Liver (tissue), 9 donors: ENCODE data around the gene ZC3H18. TPM values are rescaled to one million over a fixed set of nuclear protein-coding genes. Genes with fewer than 3 reads are reported as not detected.

Experiments
- DNase-seq: peaks from one replicate; pipeline ENCODE4 v3.0.0-alpha.2; 2017; ENCODE audit warnings: low spot score
- H3K27ac ChIP-seq, 2 donors: one replicate each; pipeline ENCODE4 v1.7.0; 2013; ENCODE audit warnings: inconsistent platforms in 2 of 2, low read length in 2 of 2, control low read depth in 1 of 2, low read depth in 1 of 2, mild to moderate bottlenecking in 1 of 2
- H3K27me3 ChIP-seq, 4 donors: one replicate each; pipeline versions ENCODE4 v1.6.1 to v1.7.0; 2013; ENCODE audit warnings: low read length in 3 of 4, inconsistent platforms in 1 of 4, mild to moderate bottlenecking in 1 of 4, moderate library complexity in 1 of 4; ENCODE audit not compliant: control insufficient read depth in 4 of 4, insufficient read depth in 4 of 4
- H3K36me3 ChIP-seq, 4 donors: one replicate each; pipeline versions ENCODE4 v1.6.1 to v1.7.0; 2013; ENCODE audit warnings: low read length in 3 of 4, mild to moderate bottlenecking in 3 of 4, low read depth in 1 of 4, moderate library complexity in 1 of 4; ENCODE audit not compliant: control insufficient read depth in 4 of 4, insufficient read depth in 3 of 4
- H3K4me1 ChIP-seq, 4 donors: one replicate each; pipeline versions ENCODE4 v1.6.1 to v1.7.0; 2013; ENCODE audit warnings: low read length in 3 of 4, mild to moderate bottlenecking in 3 of 4, moderate library complexity in 1 of 4; ENCODE audit not compliant: control insufficient read depth in 4 of 4, insufficient read depth in 4 of 4
- H3K4me3 ChIP-seq, 3 donors: one replicate each; pipeline versions ENCODE4 v1.6.1 to v1.7.0; 2013; ENCODE audit warnings: low read length in 3 of 3, control low read depth in 1 of 3, low read depth in 1 of 3, mild to moderate bottlenecking in 1 of 3
- H3K9ac ChIP-seq, 2 donors: one replicate each; pipeline ENCODE4 v1.7.0; 2013; ENCODE audit warnings: low read length in 2 of 2, mild to moderate bottlenecking in 2 of 2, moderate library complexity in 2 of 2, control low read depth in 1 of 2, low read depth in 1 of 2
- H3K9me3 ChIP-seq, 4 donors: one replicate each; pipeline versions ENCODE4 v1.6.1 to v1.7.0; 2013; ENCODE audit warnings: low read length in 3 of 4; ENCODE audit not compliant: control insufficient read depth in 4 of 4
- EGR1 ChIP-seq, 2 donors: IDR thresholded peaks; 2 replicates each; pipeline ENCODE4 v1.6.1; 2016 to 2018; ENCODE audit warnings: antibody characterized with exemption in 2 of 2, low read depth in 2 of 2
- FOXA1 ChIP-seq: IDR thresholded peaks from 2 replicates; pipeline ENCODE4 v1.6.1; 2016; ENCODE audit warnings: antibody characterized with exemption
- FOXA2 ChIP-seq: IDR thresholded peaks from 2 replicates; pipeline ENCODE4 v1.6.1; 2016; ENCODE audit warnings: antibody characterized with exemption
- GABPA ChIP-seq, 2 donors: IDR thresholded peaks in 1 of 2; conservative IDR thresholded peaks in 1 of 2; 2 replicates each; pipeline ENCODE4 v1.6.1; 2016; ENCODE audit warnings: antibody characterized with exemption in 2 of 2, mild to moderate bottlenecking in 1 of 2, moderate library complexity in 1 of 2
- HNF4A ChIP-seq, 2 donors: conservative IDR thresholded peaks; 2 replicates each; pipeline ENCODE4 v1.6.1; 2016; ENCODE audit warnings: antibody characterized with exemption in 2 of 2, mild to moderate bottlenecking in 2 of 2
- HNF4G ChIP-seq: IDR thresholded peaks from 2 replicates; pipeline ENCODE4 v1.6.1; 2016; ENCODE audit warnings: antibody characterized with exemption
- JUND ChIP-seq, 2 donors: IDR thresholded peaks; 2 replicates each; pipeline ENCODE4 v1.6.1; 2016; ENCODE audit warnings: antibody characterized with exemption in 2 of 2
- NR2F2 ChIP-seq: IDR thresholded peaks from 2 replicates; pipeline ENCODE4 v1.6.1; 2016; ENCODE audit warnings: antibody characterized with exemption
- RAD21 ChIP-seq, 2 donors: IDR thresholded peaks; 2 replicates each; pipeline ENCODE4 v1.6.1; 2016; ENCODE audit warnings: antibody characterized with exemption in 2 of 2, mild to moderate bottlenecking in 2 of 2
- RXRA ChIP-seq, 2 donors: IDR thresholded peaks; 2 replicates each; pipeline ENCODE4 v1.6.1; 2017 to 2018; ENCODE audit warnings: antibody characterized with exemption in 2 of 2, mild to moderate bottlenecking in 1 of 2
- SP1 ChIP-seq: IDR thresholded peaks from 2 replicates; pipeline ENCODE4 v1.6.1; 2018; ENCODE audit warnings: antibody characterized with exemption, mild to moderate bottlenecking
- TAF1 ChIP-seq: conservative IDR thresholded peaks from 2 replicates; pipeline ENCODE4 v1.6.1; 2016; ENCODE audit warnings: antibody characterized with exemption, mild to moderate bottlenecking
- YY1 ChIP-seq: IDR thresholded peaks from 2 replicates; pipeline ENCODE4 v1.6.1; 2016; ENCODE audit warnings: antibody characterized with exemption, mild to moderate bottlenecking
- WGBS: extraction: QIAGEN DNeasy Blood & Tissue Kit; methylation state at CpG from one replicate; pipeline ENCODE4 v1.1.7; 2013; 5-methylcytosine and 5-hydroxymethylcytosine counted together
- polyA plus RNA-seq, 2 donors: library from polyadenylated mRNA; stranded (reverse) in 1 of 2; unstranded in 1 of 2; fragments of 200-250 nt in 1 of 2; fragments of >200 nt in 1 of 2; fragmentation: Nextera tagmentation in 1 of 2; extraction: Ambion mirVana in 1 of 2; gene quantifications; one replicate each; pipeline versions ENCODE4 v1.2.1 to v1.2.3, GENCODE V29; 2013 to 2015
- total RNA-seq, 2 donors: library from RNA; depleted of rRNA; stranded (reverse); fragments of >200 nt; gene quantifications; one replicate each; pipeline ENCODE4 v1.2.3, GENCODE V29; 2014
- TF ChIP-seq, protein P1 (sequence below): fragments of 150-350 bp; IDR thresholded peaks from 2 replicates; pipeline ENCODE4 v1.5.1; 2017; ENCODE audit warnings: improper control_type of control experiment, low read depth, low read length; ENCODE audit not compliant: missing input control
- TF ChIP-seq, protein P2 (sequence below): IDR thresholded peaks from 2 replicates; pipeline ENCODE4 v1.6.1; 2016; ENCODE audit warnings: antibody characterized with exemption
- TF ChIP-seq, protein P3 (sequence below): IDR thresholded peaks from 2 replicates; pipeline ENCODE4 v1.6.1; 2016; ENCODE audit warnings: antibody characterized with exemption
- TF ChIP-seq, protein P4 (sequence below): IDR thresholded peaks from 2 replicates; pipeline ENCODE4 v1.6.1; 2016; ENCODE audit warnings: antibody characterized with exemption
- TF ChIP-seq, protein P5 (sequence below): IDR thresholded peaks from 2 replicates; pipeline ENCODE4 v1.6.1; 2016; ENCODE audit warnings: antibody characterized with exemption, mild to moderate bottlenecking
- donor health status: healthy.
- donor health status: healthy.
- donor health status: healthy.
- donor health status: healthy.
- donor health status: healthy.

Gene ZC3H18
- total and polyA plus RNA-seq, 4 donors: 10.2 to 10.9 (median 10.5) TPM

DNA sequence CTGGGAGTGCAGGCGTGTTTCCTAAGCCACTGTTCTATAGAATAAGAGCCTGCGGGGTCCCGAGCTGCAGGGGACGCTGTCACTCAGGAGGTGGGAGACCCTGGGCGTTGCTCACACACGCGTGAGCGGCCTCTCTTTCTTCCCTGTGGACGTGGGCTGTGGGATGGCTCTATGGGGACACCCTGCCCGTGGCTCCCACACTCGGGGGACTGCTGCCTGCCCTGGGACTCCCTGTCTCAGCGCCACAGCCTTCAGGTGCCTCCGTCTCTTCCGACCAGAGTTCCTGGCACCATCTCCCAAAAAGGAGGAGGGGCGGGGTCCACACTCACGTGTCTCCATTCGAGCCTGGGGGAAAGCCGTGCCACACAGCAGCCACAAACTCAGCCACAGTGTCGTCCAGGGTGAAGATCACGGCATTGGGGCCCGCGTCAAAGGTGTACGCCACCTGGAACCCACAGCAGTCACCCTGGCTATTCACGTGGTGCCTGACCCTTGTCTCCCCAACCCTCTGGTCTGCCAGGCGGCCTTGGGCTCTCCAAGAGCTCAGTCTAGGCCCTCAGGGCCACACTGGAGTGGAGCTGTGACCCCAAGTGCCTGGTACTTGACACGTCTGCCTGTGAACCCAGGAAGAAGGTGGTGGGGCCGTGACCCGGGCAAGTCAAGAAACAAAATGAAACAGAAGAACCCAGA lies 84.3 kb downstream of the ZC3H18 start:
- no peak overlapping the region for H3K4me3 ChIP-seq
- no peaks in the 10 kb centered on the region for H3K27me3 ChIP-seq
- H3K9ac ChIP-seq: no peak overlapping the region
- peaks cover 9 to 40% (median 22%) of the 10 kb centered on the region in 4 donors for H3K36me3 ChIP-seq
- DNase-seq: no peak
- 90% methylated on average over 28 of the region's 28 CpGs for WGBS
- peaks cover 0 to 6% (median 0%) of the 10 kb centered on the region in 4 donors for H3K4me1 ChIP-seq
- H3K27ac ChIP-seq: no peak overlapping the region
- TF ChIP-seq EGR1 (IDR thresholded peaks at IDR 0.05; ENCODE audit: low read depth in 2 of 2): no peak
- no peak for TF ChIP-seq HNF4G
- TF ChIP-seq GABPA (IDR thresholded peaks at IDR 0.05 in 1 of 2, conservative IDR thresholded peaks at IDR 0.05 in 1 of 2): no peak
- no peak for TF ChIP-seq HNF4A (conservative IDR thresholded peaks at IDR 0.05)
- TF ChIP-seq, protein P1, sequence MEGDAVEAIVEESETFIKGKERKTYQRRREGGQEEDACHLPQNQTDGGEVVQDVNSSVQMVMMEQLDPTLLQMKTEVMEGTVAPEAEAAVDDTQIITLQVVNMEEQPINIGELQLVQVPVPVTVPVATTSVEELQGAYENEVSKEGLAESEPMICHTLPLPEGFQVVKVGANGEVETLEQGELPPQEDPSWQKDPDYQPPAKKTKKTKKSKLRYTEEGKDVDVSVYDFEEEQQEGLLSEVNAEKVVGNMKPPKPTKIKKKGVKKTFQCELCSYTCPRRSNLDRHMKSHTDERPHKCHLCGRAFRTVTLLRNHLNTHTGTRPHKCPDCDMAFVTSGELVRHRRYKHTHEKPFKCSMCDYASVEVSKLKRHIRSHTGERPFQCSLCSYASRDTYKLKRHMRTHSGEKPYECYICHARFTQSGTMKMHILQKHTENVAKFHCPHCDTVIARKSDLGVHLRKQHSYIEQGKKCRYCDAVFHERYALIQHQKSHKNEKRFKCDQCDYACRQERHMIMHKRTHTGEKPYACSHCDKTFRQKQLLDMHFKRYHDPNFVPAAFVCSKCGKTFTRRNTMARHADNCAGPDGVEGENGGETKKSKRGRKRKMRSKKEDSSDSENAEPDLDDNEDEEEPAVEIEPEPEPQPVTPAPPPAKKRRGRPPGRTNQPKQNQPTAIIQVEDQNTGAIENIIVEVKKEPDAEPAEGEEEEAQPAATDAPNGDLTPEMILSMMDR: no peak
- TF ChIP-seq NR2F2: no peak
- TF ChIP-seq TAF1: no peak
- TF ChIP-seq, protein P2, sequence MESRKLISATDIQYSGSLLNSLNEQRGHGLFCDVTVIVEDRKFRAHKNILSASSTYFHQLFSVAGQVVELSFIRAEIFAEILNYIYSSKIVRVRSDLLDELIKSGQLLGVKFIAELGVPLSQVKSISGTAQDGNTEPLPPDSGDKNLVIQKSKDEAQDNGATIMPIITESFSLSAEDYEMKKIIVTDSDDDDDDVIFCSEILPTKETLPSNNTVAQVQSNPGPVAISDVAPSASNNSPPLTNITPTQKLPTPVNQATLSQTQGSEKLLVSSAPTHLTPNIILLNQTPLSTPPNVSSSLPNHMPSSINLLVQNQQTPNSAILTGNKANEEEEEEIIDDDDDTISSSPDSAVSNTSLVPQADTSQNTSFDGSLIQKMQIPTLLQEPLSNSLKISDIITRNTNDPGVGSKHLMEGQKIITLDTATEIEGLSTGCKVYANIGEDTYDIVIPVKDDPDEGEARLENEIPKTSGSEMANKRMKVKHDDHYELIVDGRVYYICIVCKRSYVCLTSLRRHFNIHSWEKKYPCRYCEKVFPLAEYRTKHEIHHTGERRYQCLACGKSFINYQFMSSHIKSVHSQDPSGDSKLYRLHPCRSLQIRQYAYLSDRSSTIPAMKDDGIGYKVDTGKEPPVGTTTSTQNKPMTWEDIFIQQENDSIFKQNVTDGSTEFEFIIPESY: no peak
- no peak for TF ChIP-seq RAD21 (IDR thresholded peaks at IDR 0.05)
- TF ChIP-seq RXRA (IDR thresholded peaks at IDR 0.05): no peak
- TF ChIP-seq FOXA2: no peak
- TF ChIP-seq FOXA1: no peak
- TF ChIP-seq JUND (IDR thresholded peaks at IDR 0.05): no peak
- no peak for TF ChIP-seq YY1
- TF ChIP-seq SP1: no peak
- TF ChIP-seq, protein P3, sequence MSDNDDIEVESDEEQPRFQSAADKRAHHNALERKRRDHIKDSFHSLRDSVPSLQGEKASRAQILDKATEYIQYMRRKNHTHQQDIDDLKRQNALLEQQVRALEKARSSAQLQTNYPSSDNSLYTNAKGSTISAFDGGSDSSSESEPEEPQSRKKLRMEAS: no peak
- TF ChIP-seq, protein P4, sequence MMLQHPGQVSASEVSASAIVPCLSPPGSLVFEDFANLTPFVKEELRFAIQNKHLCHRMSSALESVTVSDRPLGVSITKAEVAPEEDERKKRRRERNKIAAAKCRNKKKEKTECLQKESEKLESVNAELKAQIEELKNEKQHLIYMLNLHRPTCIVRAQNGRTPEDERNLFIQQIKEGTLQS: no peak
- no peaks in the 10 kb centered on the region for H3K9me3 ChIP-seq

DNA sequence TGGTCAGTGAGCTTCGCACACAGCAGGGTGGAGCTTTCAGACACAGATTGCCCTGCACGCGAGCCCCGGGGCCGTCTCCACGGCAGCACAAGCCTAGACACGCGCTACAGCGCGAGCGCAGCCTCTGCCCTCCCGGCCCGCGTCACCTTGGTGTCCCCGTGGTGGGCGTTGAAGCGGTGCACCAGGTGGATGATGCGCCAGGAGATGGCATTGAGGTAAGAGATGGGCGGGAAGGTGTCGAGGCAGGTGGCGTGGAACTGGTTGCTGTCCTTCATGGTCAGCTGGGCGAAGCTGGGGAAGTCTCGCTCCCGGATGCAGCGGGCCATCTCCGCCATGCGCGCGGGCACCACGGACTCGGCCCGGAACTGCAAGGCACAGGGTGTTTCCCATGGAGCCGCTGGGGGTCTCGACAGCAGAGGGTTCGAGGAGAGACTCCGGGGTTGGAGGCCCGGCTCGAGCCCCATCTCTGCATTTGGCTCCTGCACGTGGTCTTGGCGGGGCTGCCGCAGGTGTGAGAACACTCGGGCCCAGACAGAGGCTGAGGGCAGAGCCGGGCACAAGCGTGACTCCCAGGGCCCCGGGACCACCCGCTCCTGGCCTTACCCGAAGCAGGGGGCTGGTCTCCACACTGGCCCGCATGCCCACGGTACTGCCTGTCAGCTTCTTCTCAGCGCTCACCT lies 85.0 kb downstream of the ZC3H18 start:
- DNase-seq: no peak
- Histone ChIP-seq H3K27ac (no peak overlapping the region), H3K36me3 (peaks cover 9 to 40% (median 22%) of the 10 kb centered on the region in 4 donors), H3K27me3 (no peaks in the 10 kb centered on the region), H3K4me3 (no peak overlapping the region), H3K4me1 (peaks cover 0 to 2% (median 0%) of the 10 kb centered on the region in 4 donors), H3K9me3 (no peaks in the 10 kb centered on the region), H3K9ac (no peak overlapping the region)
- 97% methylated on average over 50 of the region's 50 CpGs for WGBS
- TF ChIP-seq, protein P3: no peak
- no peak for TF ChIP-seq RAD21 (IDR thresholded peaks at IDR 0.05)
- no peak for TF ChIP-seq NR2F2
- no peak for TF ChIP-seq HNF4G
- TF ChIP-seq, protein P5, sequence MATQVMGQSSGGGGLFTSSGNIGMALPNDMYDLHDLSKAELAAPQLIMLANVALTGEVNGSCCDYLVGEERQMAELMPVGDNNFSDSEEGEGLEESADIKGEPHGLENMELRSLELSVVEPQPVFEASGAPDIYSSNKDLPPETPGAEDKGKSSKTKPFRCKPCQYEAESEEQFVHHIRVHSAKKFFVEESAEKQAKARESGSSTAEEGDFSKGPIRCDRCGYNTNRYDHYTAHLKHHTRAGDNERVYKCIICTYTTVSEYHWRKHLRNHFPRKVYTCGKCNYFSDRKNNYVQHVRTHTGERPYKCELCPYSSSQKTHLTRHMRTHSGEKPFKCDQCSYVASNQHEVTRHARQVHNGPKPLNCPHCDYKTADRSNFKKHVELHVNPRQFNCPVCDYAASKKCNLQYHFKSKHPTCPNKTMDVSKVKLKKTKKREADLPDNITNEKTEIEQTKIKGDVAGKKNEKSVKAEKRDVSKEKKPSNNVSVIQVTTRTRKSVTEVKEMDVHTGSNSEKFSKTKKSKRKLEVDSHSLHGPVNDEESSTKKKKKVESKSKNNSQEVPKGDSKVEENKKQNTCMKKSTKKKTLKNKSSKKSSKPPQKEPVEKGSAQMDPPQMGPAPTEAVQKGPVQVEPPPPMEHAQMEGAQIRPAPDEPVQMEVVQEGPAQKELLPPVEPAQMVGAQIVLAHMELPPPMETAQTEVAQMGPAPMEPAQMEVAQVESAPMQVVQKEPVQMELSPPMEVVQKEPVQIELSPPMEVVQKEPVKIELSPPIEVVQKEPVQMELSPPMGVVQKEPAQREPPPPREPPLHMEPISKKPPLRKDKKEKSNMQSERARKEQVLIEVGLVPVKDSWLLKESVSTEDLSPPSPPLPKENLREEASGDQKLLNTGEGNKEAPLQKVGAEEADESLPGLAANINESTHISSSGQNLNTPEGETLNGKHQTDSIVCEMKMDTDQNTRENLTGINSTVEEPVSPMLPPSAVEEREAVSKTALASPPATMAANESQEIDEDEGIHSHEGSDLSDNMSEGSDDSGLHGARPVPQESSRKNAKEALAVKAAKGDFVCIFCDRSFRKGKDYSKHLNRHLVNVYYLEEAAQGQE: no peak
- TF ChIP-seq, protein P1: no peak
- TF ChIP-seq RXRA (IDR thresholded peaks at IDR 0.05): no peak
- TF ChIP-seq YY1: no peak
- no peak for TF ChIP-seq GABPA (IDR thresholded peaks at IDR 0.05 in 1 of 2, conservative IDR thresholded peaks at IDR 0.05 in 1 of 2)
- TF ChIP-seq EGR1 (IDR thresholded peaks at IDR 0.05; ENCODE audit: low read depth in 2 of 2): no peak
- no peak for TF ChIP-seq SP1
- no peak for TF ChIP-seq FOXA1
- no peak for TF ChIP-seq JUND (IDR thresholded peaks at IDR 0.05)
- TF ChIP-seq FOXA2: no peak
- TF ChIP-seq, protein P4: no peak
- TF ChIP-seq HNF4A (conservative IDR thresholded peaks at IDR 0.05): no peak
